ENCODE results near the gene APOA5.
"Not testable (repeated sequence)": the region's sequence is repeated elsewhere in the genome, so short reads cannot be mapped to it uniquely, and the experiment has no call there.

The APOA5 gene

DNA sequence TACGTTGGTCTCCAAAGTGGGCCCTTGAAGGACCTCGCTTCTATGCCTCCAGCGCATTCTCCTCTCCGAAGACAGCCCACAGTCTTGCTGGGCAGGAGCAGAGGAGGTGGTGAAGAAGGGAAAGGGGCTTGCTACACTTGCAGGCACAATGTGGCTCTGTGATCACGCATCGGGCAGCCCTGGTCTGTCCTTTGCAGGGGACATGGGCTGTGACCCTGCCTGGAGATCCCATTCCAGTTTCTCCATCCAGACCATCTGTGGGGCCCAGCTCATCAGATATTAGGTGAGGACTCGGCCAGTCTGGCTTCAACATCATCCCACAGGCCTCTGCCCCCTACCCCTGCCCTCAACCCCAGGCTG is 44.9 kb upstream of the APOA5 start:
- Histone ChIP-seq H3K9me3 (ENCODE audit: severe bottlenecking) (no peaks in the 10 kb centered on the region), H3K4me3 (ENCODE audit: low read depth, low read length) (no peak overlapping the region), H3K27ac (no peak overlapping the region), H3K27me3 (ENCODE audit: insufficient read depth, low read depth, severe bottlenecking) (no peaks in the 10 kb centered on the region), H3K36me3 (no peaks in the 10 kb centered on the region)
- no peak for TF ChIP-seq CTCF (IDR thresholded peaks at IDR 0.05; ENCODE audit: low read depth, low read length)
- no peak for DNase-seq

DNA sequence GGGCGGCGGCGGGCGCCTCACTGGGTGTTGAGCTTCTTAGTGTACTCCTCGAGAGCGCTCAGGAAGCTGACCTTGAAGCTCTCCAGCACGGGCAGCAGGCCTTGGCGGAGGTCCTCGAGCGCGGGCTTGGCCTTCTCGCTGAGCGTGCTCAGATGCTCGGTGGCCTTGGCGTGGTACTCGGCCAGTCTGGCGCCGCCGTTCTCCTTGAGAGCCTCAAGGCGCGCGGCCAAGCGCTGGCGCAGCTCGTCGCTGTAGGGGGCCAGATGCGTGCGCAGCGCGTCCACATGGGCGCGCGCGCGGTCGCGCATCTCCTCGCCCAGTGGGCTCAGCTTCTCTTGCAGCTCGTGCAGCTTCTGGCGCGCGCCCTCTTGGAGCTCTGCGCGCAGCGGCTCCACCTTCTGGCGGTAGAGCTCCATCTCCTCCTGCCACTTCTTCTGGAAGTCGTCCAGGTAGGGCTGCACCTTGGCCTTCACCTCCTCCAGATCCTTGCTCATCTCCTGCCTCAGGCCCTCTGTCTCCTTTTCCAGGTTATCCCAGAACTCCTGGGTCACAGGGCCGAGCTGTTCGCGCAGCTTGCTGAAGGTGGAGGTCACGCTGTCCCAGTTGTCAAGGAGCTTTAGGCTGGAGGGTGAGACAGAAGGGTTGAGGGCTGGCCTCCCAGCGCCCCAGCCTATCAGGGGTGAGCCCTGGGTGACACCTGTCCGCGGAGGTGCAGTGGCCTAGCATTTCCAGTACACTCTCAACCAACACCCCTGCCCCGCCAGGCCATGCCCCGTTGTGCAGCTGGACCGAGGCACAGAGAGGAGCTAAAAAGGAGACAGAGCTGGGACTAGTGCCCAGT is 44.3 kb upstream of the APOA5 start:
- Histone ChIP-seq H3K27ac (peak overlapping the region; percentile 76), H3K4me3 (ENCODE audit: low read depth, low read length) (peak overlapping the region; percentile 52), H3K36me3 (no peaks in the 10 kb centered on the region), H3K27me3 (ENCODE audit: insufficient read depth, low read depth, severe bottlenecking) (no peaks in the 10 kb centered on the region), H3K9me3 (ENCODE audit: severe bottlenecking) (no peaks in the 10 kb centered on the region)
- TF ChIP-seq CTCF (IDR thresholded peaks at IDR 0.05; ENCODE audit: low read depth, low read length): peak; percentile 91
- peak; percentile 93 for DNase-seq

- H3K27ac ChIP-seq: peak overlapping the region; percentile 76
- no peaks in the 10 kb centered on the region for H3K36me3 ChIP-seq
- no peaks in the 10 kb centered on the region for H3K9me3 ChIP-seq (ENCODE audit: severe bottlenecking)
- peak overlapping the region; percentile 52 for H3K4me3 ChIP-seq (ENCODE audit: low read depth, low read length)
- TF ChIP-seq CTCF (IDR thresholded peaks at IDR 0.05; ENCODE audit: low read depth, low read length): no peak
- H3K27me3 ChIP-seq (ENCODE audit: insufficient read depth, low read depth, severe bottlenecking): no peaks in the 10 kb centered on the region
- DNase-seq: no peak
Observed at GRCh38 chr11:116835042-116835772, 43.5 kb upstream of the APOA5 start.

GRCh38 chr11:116834535-116835041 is 42.9 kb upstream of the APOA5 start:
- H3K27me3 ChIP-seq (ENCODE audit: insufficient read depth, low read depth, severe bottlenecking); DNase-seq; H3K27ac ChIP-seq; H3K4me3 ChIP-seq (ENCODE audit: low read depth, low read length); H3K36me3 ChIP-seq; H3K9me3 ChIP-seq (ENCODE audit: severe bottlenecking): not testable (repeated sequence)

DNA sequence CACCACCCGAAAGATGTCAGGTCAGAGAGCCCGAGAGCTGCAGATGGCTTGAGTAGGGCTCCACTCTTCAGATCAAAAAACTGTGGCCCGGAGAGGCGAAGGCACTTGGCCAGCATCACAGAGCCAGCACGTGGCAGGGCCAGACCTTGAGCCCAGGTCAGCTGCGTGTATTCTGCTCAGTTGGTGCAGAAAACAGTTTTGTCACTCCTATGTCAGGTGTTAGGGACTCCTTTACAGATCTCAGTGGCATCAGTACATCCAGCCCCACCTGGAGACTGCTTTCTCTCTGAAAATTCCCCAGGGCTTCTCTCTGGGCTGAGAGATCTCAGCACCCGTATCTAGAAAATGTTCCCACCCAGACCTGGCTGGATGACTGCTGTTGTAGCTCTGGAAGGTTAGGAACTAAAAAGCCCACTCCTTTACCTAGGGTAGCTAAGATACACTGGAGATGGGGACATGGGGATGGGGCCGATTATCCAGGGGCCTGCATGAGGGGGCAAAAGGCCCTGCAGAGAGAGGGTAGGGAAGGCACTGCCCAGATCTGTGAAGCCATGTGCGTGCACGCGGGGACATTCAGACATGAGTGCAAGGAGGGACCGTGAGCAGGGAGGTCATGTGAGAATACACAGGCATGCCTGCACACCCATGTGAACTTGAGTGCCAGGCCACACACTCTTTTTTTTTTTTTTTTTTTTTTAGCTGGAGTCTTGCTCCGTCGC is 42.3 kb upstream of the APOA5 start:
- H3K4me3 ChIP-seq (ENCODE audit: low read depth, low read length): no peak overlapping the region
- no peak for TF ChIP-seq CTCF (IDR thresholded peaks at IDR 0.05; ENCODE audit: low read depth, low read length)
- no peak overlapping the region for H3K27ac ChIP-seq
- no peak for DNase-seq
- H3K9me3 ChIP-seq (ENCODE audit: severe bottlenecking): no peaks in the 10 kb centered on the region
- no peaks in the 10 kb centered on the region for H3K27me3 ChIP-seq (ENCODE audit: insufficient read depth, low read depth, severe bottlenecking)
- no peaks in the 10 kb centered on the region for H3K36me3 ChIP-seq

- TF ChIP-seq CTCF (IDR thresholded peaks at IDR 0.05; ENCODE audit: low read depth, low read length): no peak
- Histone ChIP-seq H3K27me3 (ENCODE audit: insufficient read depth, low read depth, severe bottlenecking) (no peaks in the 10 kb centered on the region), H3K4me3 (ENCODE audit: low read depth, low read length) (no peak overlapping the region), H3K27ac (no peak overlapping the region), H3K36me3 (no peaks in the 10 kb centered on the region), H3K9me3 (ENCODE audit: severe bottlenecking) (no peaks in the 10 kb centered on the region)
- DNase-seq: no peak
Observed at GRCh38 chr11:116833491-116833815, 41.8 kb upstream of the APOA5 start.
